EL (cell line): ENCODE measurements around the gene PLEKHO2.

Experiments used
- DNase-seq: peaks from one replicate; pipeline ENCODE4 v3.0.0-alpha.2; 2016

The PLEKHO2 gene

DNA sequence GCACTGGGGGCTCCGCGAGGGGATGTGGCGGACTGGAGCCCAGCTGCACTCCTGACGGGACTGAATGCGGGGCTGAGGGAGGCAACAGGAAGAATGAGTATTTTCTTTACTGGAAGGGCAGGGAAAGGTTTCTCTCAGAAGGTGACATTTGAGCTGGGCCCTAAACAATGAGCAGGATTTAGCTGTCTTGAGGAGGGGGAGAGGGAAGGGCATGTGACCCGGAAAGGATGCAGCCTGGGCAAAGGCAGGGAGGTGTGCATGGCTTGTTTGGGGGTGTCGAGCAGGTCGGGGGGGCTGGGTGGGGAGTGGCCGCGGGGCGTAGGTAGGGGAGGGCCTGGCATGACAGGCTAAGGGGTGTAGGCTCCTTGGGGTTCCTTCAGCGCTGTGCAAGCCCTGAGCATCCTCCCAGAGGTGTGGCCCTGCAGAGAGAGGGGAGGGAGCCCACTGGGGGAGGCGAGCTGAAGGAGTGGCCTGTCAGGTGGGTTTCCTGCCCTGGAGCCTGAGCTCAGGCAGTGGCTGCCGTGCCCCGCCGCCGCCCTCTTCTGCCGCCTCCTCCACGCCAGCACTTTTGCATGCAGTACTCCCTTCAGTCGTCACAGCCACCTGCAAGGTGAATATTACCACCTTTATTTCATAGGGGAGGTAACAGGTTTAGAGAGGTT, 52.8 kb downstream of the PLEKHO2 start:
- DNase-seq = no peak

DNA sequence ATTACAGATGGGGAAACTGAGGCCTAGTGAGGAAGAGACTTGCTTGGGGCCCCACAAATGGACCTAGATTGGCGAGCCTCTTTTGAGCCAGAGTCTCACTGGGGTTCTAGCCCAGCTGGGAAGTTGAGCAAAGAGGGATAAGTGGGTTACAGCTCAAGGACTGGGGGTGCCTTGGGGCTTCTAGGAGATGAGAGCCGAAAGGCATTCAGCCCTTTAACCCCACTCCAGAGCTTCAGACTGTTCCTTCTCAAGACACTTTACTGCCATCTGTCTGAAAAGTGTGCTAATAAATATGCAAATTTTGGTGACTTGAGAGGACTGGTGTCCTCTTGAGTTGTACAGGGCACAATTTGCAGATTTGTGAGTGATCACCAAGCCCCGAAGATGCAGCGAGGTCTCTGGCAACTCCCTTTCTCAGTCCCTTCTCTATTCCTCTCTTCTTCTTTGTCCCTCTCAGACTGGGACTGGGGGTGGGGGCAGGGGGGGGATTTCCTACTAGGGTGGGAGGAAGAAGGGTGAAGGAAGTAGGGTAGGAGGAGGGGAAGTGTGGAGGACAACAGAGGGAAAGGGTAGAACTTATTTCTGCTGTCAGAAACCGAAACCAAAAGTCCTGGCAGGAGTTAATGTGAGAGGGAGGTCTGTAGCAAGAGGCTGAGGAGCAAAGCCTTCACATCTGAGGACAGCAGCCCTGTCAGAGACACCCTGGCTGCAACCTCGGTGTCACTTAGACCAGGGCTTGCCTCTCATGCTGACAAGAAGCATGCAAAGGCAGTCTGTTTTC, 53.8 kb downstream of the PLEKHO2 start:
- DNase-seq = peak; percentile 63

GRCh38 chr15:64896371-64897069, 54.8 kb downstream of the PLEKHO2 start:
- no peak for DNase-seq

DNA sequence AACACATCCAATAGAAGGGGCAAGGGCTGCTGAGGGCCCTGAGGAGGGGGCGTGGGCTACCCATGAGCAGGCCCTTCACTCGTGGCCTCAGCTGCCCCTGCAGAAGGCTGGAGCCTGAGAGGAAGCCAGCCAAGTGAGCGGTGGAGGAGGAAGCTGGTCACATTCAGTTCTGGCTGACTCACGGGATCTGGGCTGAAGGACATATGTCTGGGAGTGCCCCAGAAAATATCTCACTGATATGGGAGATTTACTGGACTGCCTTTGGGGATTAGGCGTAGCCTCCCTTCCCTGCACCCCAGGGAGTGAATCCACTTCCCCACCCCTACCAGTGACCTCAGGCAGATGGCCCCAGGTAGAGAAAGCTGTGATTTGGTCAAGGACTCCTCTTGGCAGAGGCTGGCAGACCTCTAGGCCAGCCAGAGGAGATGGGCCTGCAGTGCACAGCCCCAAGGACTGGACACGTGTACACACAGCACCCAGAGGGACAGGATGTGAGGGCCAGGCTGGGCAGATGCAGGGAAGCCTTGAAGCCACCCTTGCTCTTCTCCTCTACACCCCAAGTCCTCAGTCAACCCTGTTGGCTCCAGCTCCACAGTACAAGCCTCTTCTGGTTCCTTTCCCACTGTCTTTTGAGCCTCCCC, 55.8 kb downstream of the PLEKHO2 start:
- peak; percentile 86 for DNase-seq

- no peak for DNase-seq
These were observed 56.7 kb downstream of the PLEKHO2 start for GRCh38 chr15:64898406-64898805.

- no peak for DNase-seq
These were observed 59.4 kb downstream of the PLEKHO2 start for GRCh38 chr15:64901141-64901540.

GRCh38 chr15:64901914-64902313, 60.2 kb downstream of the PLEKHO2 start:
- no peak for DNase-seq

DNA sequence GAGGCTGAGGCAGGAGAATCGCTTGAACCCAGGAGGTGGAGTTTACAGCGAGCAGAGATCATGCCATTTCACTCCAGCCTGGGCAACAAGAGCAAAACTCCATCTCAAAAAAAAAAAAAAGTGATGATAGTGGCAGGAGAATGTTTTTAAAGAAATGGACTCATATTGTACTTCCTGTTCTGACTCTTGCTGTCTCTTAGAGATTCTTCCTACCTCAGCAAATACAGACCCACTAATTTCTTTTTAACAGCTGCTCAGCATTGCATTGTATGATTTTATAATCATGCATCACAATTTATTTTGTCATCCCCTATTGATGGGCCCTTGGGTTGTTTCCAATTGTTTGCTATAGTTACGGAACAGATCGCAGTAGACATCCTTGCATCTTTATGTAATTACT, 61.1 kb downstream of the PLEKHO2 start:
- DNase-seq = no peak

GRCh38 chr15:64903326-64903950, 61.7 kb downstream of the PLEKHO2 start:
- no peak for DNase-seq

GRCh38 chr15:64904189-64904588, 62.5 kb downstream of the PLEKHO2 start:
- no peak for DNase-seq

- DNase-seq = peak; percentile 76
These were observed 63.6 kb downstream of the PLEKHO2 start for GRCh38 chr15:64905119-64905831.

DNA sequence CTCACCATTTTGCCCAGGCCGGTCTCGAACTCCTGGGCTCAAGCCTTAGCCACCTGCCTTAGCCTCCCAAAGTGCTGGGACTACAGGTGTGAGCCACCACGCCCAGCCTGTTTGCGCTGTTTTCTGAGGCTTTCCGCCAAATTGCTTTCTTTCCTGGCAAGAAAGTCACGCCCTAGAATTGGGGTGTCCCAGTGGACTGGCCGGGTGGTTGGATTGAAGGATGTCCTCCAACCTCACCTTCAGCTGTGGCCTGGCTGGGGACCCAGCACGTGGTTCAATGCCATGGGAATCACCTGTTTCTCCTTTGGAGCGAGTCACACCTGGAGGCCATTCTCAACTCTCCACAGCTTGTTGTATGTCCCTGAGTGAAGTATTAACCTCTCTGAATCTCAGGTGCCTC, 64.2 kb downstream of the PLEKHO2 start:
- no peak for DNase-seq

DNA sequence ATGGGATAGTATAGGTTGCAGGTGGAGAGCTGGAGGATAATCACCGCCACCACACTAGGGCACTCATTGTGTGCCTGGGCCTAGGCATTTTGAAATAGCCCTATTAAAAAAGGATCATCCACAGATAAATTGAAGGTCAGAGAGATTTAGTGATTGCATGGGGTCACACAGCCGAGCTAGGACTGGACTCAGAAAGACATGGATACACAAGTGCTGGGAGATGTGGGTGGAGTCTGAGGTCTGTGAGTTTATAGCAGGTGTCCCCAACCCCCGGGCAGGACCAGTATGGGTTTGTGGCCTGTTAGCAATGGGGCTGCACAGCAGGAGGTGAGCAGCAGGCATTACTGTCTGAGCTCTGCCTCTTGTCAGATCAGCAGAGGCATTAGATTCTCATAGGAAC, 64.7 kb downstream of the PLEKHO2 start:
- DNase-seq = no peak

- no peak for DNase-seq
These were observed 66.3 kb downstream of the PLEKHO2 start for GRCh38 chr15:64907991-64908390.

DNA sequence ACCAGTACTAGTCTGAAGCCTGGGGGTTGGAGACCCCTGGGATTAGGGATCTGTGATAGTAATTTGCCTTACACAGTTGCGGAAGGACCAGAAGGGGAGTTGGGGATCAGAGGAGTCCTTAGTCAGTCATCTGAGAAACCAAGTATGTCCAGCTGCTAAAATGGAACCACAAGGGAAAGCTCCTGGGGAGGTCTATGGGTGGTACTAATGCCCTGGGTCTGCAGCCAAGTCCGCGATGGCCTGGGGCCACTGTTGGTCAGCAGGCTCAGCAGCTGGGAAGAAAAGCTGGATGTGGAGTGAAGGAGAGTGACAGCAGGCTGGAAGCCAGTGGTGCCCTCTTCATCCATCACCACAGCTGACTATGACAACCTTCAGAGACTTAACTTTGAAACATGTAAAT, 67.8 kb downstream of the PLEKHO2 start:
- DNase-seq = no peak

- DNase-seq = peak; percentile 73
These were observed 69.8 kb downstream of the PLEKHO2 start, which contains the start of gene ANKDD1A for GRCh38 chr15:64911311-64912186. Gene ANKDD1A, plus strand, starts transcription at chr15:64911902. Its CDS starts 29 bp downstream, at chr15:64911931.

- DNase-seq = no peak
These were observed 70.9 kb downstream of the PLEKHO2 start for GRCh38 chr15:64912379-64913325.

GRCh38 chr15:64915518-64916227, 74.0 kb downstream of the PLEKHO2 start:
- DNase-seq = no peak

DNA sequence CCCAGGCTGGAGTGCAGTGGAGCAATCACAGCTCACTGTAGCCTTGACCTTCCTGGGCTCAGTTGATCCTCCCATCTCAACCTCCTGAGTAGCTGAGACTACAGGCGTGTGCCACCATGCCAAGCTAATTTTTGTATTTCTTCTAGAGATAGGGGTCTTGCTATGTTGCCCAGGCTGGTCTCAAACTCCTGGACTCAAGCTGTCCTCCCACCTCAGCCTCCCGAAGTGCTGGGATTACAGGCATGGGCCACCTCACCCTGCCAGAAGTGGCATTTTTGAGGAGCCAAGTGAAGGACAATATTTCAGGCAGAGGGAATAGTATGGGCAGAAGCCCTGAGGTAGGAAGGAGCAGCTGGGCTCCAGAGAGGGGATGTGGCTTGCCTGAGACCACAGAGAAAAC, 74.7 kb downstream of the PLEKHO2 start:
- DNase-seq = no peak
